Endothelial cell of umbilical vein (primary cell): ENCODE results near the gene FGF5. TPM values are rescaled to one million over a fixed set of nuclear protein-coding genes. Genes with fewer than 3 reads are reported as not detected.
A peak's percentile ranks its signal among the peaks of the same experiment; 100 is the strongest.

ENCODE experiments used
- BruUV-seq: library from RNA; stranded (reverse); fragments of 400-500 nt; replicated peaks from 2 replicates; lab custom pipeline; 2021; lab: Mats Ljungman, UMichigan
- CTCF ChIA-PET: fragments of 300-600, 350-600 bp; sonication (Branson Sonifier 250); formaldehyde crosslinking; loops from one replicate; lab custom pipeline; 2021; ENCODE audit warnings: antibody characterized with exemption, inconsistent platforms; lab: Charles Lee
- POLR2A ChIA-PET: fragments of 300-600, 350-600 bp; sonication (Branson Sonifier 250); formaldehyde crosslinking; loops from one replicate; lab custom pipeline; 2021; ENCODE audit warnings: antibody characterized with exemption, inconsistent platforms; lab: Charles Lee
- DNase-seq: peaks from one replicate; pipeline ENCODE4 v3.0.0-alpha.2; 2011; ENCODE audit warnings: low read depth, low spot score
- FAIRE-seq: peaks from 2 replicates; lab custom pipeline; 2011; peaks lifted over from hg19 to GRCh38; lab: Jason Lieb, UNC
- H2AFZ ChIP-seq: 2 replicates; pipeline ENCODE4 v1.6.0; 2012; ENCODE audit warnings: low read depth, low read length, control low read depth, inconsistent platforms
- H3K27ac ChIP-seq: 2 replicates; pipeline ENCODE4 v1.5.1; 2011; ENCODE audit warnings: low read depth, mild to moderate bottlenecking, control low read depth, low read length, moderate library complexity; ENCODE audit not compliant: insufficient read depth
- H3K27me3 ChIP-seq, 2 experiments: 2 replicates each; pipeline versions ENCODE4 v1.6.0 to v1.6.1; 2011; ENCODE audit warnings: low read length in 2 of 2, mixed read lengths in 1 of 2; ENCODE audit not compliant: control insufficient read depth in 2 of 2, insufficient read depth in 2 of 2
- H3K36me3 ChIP-seq, 2 experiments: 2 replicates in 1 of 2; 3 replicates in 1 of 2; pipeline ENCODE4 v1.5.1; 2011; ENCODE audit warnings: low read length in 2 of 2, mild to moderate bottlenecking in 1 of 2, moderate library complexity in 1 of 2; ENCODE audit not compliant: control insufficient read depth in 2 of 2, insufficient read depth in 2 of 2; ENCODE audit errors: extremely low read depth in 1 of 2
- H3K4me1 ChIP-seq: 3 replicates; pipeline ENCODE4 v1.5.1; 2011; ENCODE audit warnings: mild to moderate bottlenecking, low read length; ENCODE audit not compliant: control insufficient read depth, insufficient read depth; ENCODE audit errors: extremely low read depth
- H3K4me2 ChIP-seq: 2 replicates; pipeline ENCODE4 v1.6.1; 2011; ENCODE audit warnings: low read length, control low read depth, mixed read lengths; ENCODE audit not compliant: insufficient read depth
- H3K4me3 ChIP-seq, 3 experiments: fragments of 200-600 bp in 1 of 3; sonication (generic), shearing (Covaris generic) in 1 of 3; replicated peaks in 1 of 3; 2 replicates each; pipeline ENCODE4 v1.5.1; 2011 to 2016; ENCODE audit warnings: control low read depth in 3 of 3, low read length in 3 of 3, mild to moderate bottlenecking in 2 of 3, inconsistent platforms in 1 of 3, low read depth in 1 of 3, moderate library complexity in 1 of 3; ENCODE audit not compliant: insufficient read depth in 1 of 3
- H3K79me2 ChIP-seq: 2 replicates; pipeline ENCODE4 v1.6.0; 2012; ENCODE audit warnings: low read length, inconsistent platforms; ENCODE audit not compliant: control insufficient read depth, insufficient read depth
- H3K9ac ChIP-seq: replicated peaks from 2 replicates; pipeline ENCODE3; 2011; ENCODE audit warnings: low read length, control low read depth; ENCODE audit not compliant: insufficient read depth; ENCODE audit errors: extremely low read depth
- H3K9me1 ChIP-seq: replicated peaks from 3 replicates; pipeline ENCODE4 v1.6.0; 2011; ENCODE audit warnings: mild to moderate bottlenecking, low read length; ENCODE audit not compliant: control insufficient read depth, insufficient read depth; ENCODE audit errors: extremely low read depth
- H3K9me3 ChIP-seq: replicated peaks from 2 replicates; pipeline ENCODE4 v1.5.1; 2012; ENCODE audit warnings: low read length, inconsistent platforms; ENCODE audit not compliant: control insufficient read depth, insufficient read depth
- H4K20me1 ChIP-seq: replicated peaks from 2 replicates; pipeline ENCODE3; 2011; ENCODE audit warnings: mild to moderate bottlenecking, low read length; ENCODE audit not compliant: control insufficient read depth, insufficient read depth; ENCODE audit errors: extremely low read depth
- FOS ChIP-seq: IDR thresholded peaks from 2 replicates; pipeline ENCODE4 v1.6.1; 2011; ENCODE audit warnings: mild to moderate bottlenecking, low read length, moderate library complexity, borderline replicate concordance; ENCODE audit not compliant: insufficient read depth
- GATA2 ChIP-seq: IDR thresholded peaks from 2 replicates; pipeline ENCODE4 v1.7.0; 2011; ENCODE audit warnings: low read depth, mild to moderate bottlenecking, moderate library complexity, mixed read lengths, low read length; ENCODE audit not compliant: insufficient read length, insufficient read depth
- MYC ChIP-seq: IDR thresholded peaks from one replicate; pipeline ENCODE4 v1.6.1; 2011; ENCODE audit warnings: mild to moderate bottlenecking, low read depth, low read length
- POLR2AphosphoS5 ChIP-seq: IDR thresholded peaks from 2 replicates; pipeline ENCODE4 v1.6.1; 2012; ENCODE audit warnings: low read depth, mild to moderate bottlenecking, control low read depth, low read length, moderate library complexity; ENCODE audit not compliant: insufficient read depth
- dilution Hi-C: fragments of 300-500 bp; cut with MboI; formaldehyde crosslinking; loops from one replicate; pipeline ENCODE4 v1.15.0; 2019; ENCODE audit warnings: low sequenced_read_pairs; ENCODE audit not compliant: extremely low pct_ligation_motif_present
- intact Hi-C: fragments of 100-400 bp; cut with micrococcal nuclease; formaldehyde crosslinking; loops from one replicate; pipeline ENCODE4 v1.10.0; 2022
- polyA plus RNA-seq, 4 experiments: library from polyadenylated mRNA; depleted of rRNA in 3 of 4; stranded (reverse) in 3 of 4; unstranded in 1 of 4; fragments of >200 nt; gene quantifications; 2 replicates each; pipeline versions ENCODE4 v1.2.1 to v1.2.3, GENCODE V29; 2011 to 2012; ENCODE audit warnings: missing spikeins in 1 of 4
- total RNA-seq: library from RNA; stranded (reverse); gene quantifications from 2 replicates; pipeline ENCODE4 v1.2.3, GENCODE V29; 2021

FGF5 gene
- total and polyA plus RNA-seq, 2 donors (not counting 3 experiments of a cell fraction or from before 2014, with no cell fraction given): 0.13 to 0.73 TPM

DNA sequence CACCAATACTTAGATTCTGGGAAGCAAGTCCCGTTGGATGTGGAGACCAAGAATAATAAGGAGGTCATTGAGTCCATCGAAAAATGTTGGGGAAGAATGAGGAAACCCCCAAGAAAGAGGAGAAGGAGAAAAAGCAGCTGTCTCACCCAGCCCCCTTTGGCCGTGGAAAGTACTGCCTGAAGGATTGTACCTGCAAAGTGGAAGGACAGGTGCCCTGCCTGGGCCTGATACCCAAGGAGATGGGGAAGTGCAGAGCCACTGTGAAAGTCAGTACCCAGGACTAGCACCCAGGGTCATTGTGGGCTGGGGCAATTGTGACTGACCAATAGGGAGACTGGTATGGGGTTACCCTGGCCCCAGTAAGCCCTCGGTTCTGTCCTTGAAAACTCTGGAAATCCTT, 55.3 kb downstream of the FGF5 start:
- Histone ChIP-seq H3K4me2 (no peak overlapping the region), H3K9me1 (no peaks in the 10 kb centered on the region), H3K27ac (no peak overlapping the region), H3K9ac (no peak overlapping the region), H4K20me1 (no peaks in the 10 kb centered on the region), H3K79me2 (no peaks in the 10 kb centered on the region), H3K36me3 (no peaks in the 10 kb centered on the region), H2AFZ (no peak overlapping the region), H3K4me1 (no peaks in the 10 kb centered on the region), H3K9me3 (no peaks in the 10 kb centered on the region), H3K27me3 (peaks cover under 1 to 7% of the 10 kb centered on the region in 2 experiments), H3K4me3 (no peak overlapping the region)
- no TSS peak for BruUV-seq
- ChIA-PET POLR2A (no interaction called here), CTCF (interaction anchor here (2.7 kb wide), 1 partner anchor 14 kb away, joined by 31 read pairs; the partner anchor contains the start of gene CFAP299)
- FAIRE-seq (no peak), DNase-seq (no peak)
- dilution Hi-C loops (no loop called here), intact Hi-C loops (loop anchor here (5.0 kb wide), 1 partner anchor 54 kb away; the partner anchor contains the start of gene FGF5)
- TF ChIP-seq MYC: no peak

DNA sequence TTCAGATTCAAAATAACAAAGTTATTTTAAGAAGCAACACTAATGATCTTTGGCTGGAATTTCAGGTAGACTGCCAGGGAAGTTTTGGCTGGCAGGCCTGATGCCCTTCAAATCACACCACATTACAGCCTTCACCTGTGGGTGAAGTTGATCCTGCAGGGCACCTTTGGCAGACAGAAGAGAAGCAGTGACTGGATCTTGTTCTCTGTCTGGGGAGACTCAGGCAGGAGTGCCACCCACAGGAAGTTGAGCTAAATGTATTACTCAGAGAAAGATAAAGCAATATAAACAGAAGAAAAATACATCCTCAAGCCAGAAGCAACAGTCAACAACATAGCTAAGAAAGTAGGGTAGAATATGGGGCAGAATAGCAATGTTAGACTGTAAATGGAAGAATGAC, 56.3 kb downstream of the FGF5 start:
- Histone ChIP-seq H3K9ac (no peak overlapping the region), H2AFZ (no peak overlapping the region), H3K9me1 (no peaks in the 10 kb centered on the region), H3K4me3 (no peak overlapping the region), H3K4me1 (no peaks in the 10 kb centered on the region), H4K20me1 (no peaks in the 10 kb centered on the region), H3K4me2 (no peak overlapping the region), H3K27me3 (no peaks in the 10 kb centered on the region), H3K36me3 (no peaks in the 10 kb centered on the region), H3K9me3 (no peaks in the 10 kb centered on the region), H3K79me2 (no peaks in the 10 kb centered on the region), H3K27ac (no peak overlapping the region)
- intact Hi-C loops (loop anchor here (5.0 kb wide), 1 partner anchor 55 kb away; the partner anchor contains the start of gene FGF5), dilution Hi-C loops (no loop called here)
- POLR2A ChIA-PET: no interaction called here
- no peak for FAIRE-seq
- DNase-seq: peak; percentile 24
- peak; percentile 25 for TF ChIP-seq FOS
- TF ChIP-seq GATA2: peak; percentile 29
- TF ChIP-seq POLR2AphosphoS5: no peak
- CTCF ChIA-PET: interaction anchor here (0.6 to 2.7 kb wide), 22 partner anchors 8 to 1369 kb away, joined by 3 to 56 read pairs (median 5); partner anchors contain the start of gene CFAP299
- BruUV-seq: no TSS peak
